Pancreas (tissue), 10 donors: ENCODE results near the gene ANK2. TPM values are rescaled to one million over a fixed set of nuclear protein-coding genes. Genes with fewer than 3 reads are reported as not detected.

Experiments
- ATAC-seq, 4 donors: fragments of 200-7000 bp; cut with Tn5 transposase; one replicate each; pipeline versions ENCODE4 v1.8.0 to v1.9.1; 2020; ENCODE audit warnings: mild to moderate bottlenecking in 4 of 4, moderate library complexity in 4 of 4
- DNase-seq, 6 donors: peaks; one replicate each; pipeline ENCODE4 v3.0.0-alpha.2; 2020
- FAIRE-seq: peaks from 2 replicates; lab custom pipeline; 2012; peaks lifted over from hg19 to GRCh38; lab: Jason Lieb, UNC
- H3K27ac ChIP-seq, 4 donors: fragments of 200-600 bp; sonication (generic); 1 replicate in 3 of 4; 2 replicates in 1 of 4; pipeline versions ENCODE4 v1.5.0 to v1.8.0; 2020
- H3K27me3 ChIP-seq, 4 donors: fragments of 200-600 bp; one replicate each; pipeline ENCODE4 v1.8.0; 2021
- H3K36me3 ChIP-seq, 3 donors: fragments of 200-600 bp; sonication (generic) in 1 of 3; one replicate each; pipeline versions ENCODE4 v1.5.0 to v1.8.0; 2020 to 2021
- H3K4me1 ChIP-seq, 3 donors: fragments of 200-600 bp; one replicate each; pipeline ENCODE4 v1.8.0; 2021
- H3K4me3 ChIP-seq, 4 donors: fragments of 200-600 bp; sonication (generic) in 2 of 4; one replicate each; pipeline versions ENCODE4 v1.5.0 to v1.8.0; 2020 to 2021
- H3K9me3 ChIP-seq, 4 donors: fragments of 200-600 bp; one replicate each; pipeline ENCODE4 v1.8.0; 2021
- WGBS, 2 donors: extraction: QIAGEN DNeasy Blood & Tissue Kit; methylation state at CpG; one replicate each; pipeline ENCODE4 v1.1.7; 2013; 5-methylcytosine and 5-hydroxymethylcytosine counted together
- intact Hi-C, 3 donors: fragments of 100-400 bp; cut with DNase I; formaldehyde crosslinking; loops; one replicate each; pipeline versions ENCODE4 v1.11.1 to v1.14.2; 2022
- polyA plus RNA-seq, 2 donors: library from polyadenylated mRNA; stranded (reverse); fragments of 200-250 nt; gene quantifications; one replicate each; pipeline ENCODE4 v1.2.3, GENCODE V29; 2013
- total RNA-seq, 6 donors: library from RNA; stranded (reverse); fragmentation: NEBNext Ultra II Directional in 4 of 6; extraction: Animal tissue kit (Norgen Biotek cat#: 25700) in 4 of 6; gene quantifications; one replicate each; pipeline versions ENCODE4 v1.2.1 to v1.2.4, GENCODE V29; 2021 to 2023
- TF ChIP-seq, protein P1 (sequence below), 4 donors: fragments of 200-600 bp; sonication (generic) in 3 of 4; IDR thresholded peaks; one replicate each; pipeline versions ENCODE4 v1.5.0 to v1.8.0; 2021; ENCODE audit warnings: antibody characterized with exemption in 4 of 4
- donor health status: healthy with polysubstance abuse.
- donor health status: DM: no; HTN: no; CAD: no; lungs with moderate emphysema.
- donor health status: DM: no; HTN: no; CAD: no.
- donor health status: control.
- donor health status: control.
- donor health status: Bipolar disorder and iron deficiency.
- donor health status: DM: yes; HTN: yes; CAD: no.
- donor health status: DM: no; HTN: no; CAD: no.
- donor health status: DM: no; HTN: no; CAD: no.
- donor health status: DM: yes; HTN: yes; CAD: no.

The ANK2 gene
- total and polyA plus RNA-seq, 8 donors: 1.0 to 4.2 (median 2.7) TPM

DNA sequence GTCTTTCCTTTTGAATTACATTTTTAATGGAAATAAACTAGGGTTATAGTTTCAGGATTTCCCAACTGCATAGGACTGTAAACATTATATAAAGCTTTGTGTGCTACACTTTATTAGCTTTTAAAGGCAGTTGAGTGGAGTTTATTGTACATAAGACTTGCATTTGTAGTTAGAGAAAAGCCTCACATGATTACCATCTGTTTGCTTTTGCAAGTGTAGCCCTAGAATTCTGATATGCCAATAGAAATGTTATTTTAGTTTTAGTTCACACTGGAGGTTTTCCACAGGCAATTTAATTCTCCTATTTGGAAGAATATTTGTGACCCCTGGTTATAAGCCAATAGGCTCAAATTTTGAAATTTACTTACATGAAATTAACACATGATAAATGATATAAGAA is 41.3 kb upstream of the ANK2 start:
- intact Hi-C loops: no loop called here
- no peak overlapping the region for H3K4me3 ChIP-seq
- H3K9me3 ChIP-seq: no peaks in the 10 kb centered on the region
- TF ChIP-seq, protein P1, sequence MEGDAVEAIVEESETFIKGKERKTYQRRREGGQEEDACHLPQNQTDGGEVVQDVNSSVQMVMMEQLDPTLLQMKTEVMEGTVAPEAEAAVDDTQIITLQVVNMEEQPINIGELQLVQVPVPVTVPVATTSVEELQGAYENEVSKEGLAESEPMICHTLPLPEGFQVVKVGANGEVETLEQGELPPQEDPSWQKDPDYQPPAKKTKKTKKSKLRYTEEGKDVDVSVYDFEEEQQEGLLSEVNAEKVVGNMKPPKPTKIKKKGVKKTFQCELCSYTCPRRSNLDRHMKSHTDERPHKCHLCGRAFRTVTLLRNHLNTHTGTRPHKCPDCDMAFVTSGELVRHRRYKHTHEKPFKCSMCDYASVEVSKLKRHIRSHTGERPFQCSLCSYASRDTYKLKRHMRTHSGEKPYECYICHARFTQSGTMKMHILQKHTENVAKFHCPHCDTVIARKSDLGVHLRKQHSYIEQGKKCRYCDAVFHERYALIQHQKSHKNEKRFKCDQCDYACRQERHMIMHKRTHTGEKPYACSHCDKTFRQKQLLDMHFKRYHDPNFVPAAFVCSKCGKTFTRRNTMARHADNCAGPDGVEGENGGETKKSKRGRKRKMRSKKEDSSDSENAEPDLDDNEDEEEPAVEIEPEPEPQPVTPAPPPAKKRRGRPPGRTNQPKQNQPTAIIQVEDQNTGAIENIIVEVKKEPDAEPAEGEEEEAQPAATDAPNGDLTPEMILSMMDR (IDR thresholded peaks at IDR 0.05): no peak
- H3K36me3 ChIP-seq: no peaks in the 10 kb centered on the region
- DNase-seq (no peak), ATAC-seq (no peak), FAIRE-seq (no peak)
- H3K27me3 ChIP-seq: no peaks in the 10 kb centered on the region
- H3K27ac ChIP-seq: no peak overlapping the region
- no peaks in the 10 kb centered on the region for H3K4me1 ChIP-seq

DNA sequence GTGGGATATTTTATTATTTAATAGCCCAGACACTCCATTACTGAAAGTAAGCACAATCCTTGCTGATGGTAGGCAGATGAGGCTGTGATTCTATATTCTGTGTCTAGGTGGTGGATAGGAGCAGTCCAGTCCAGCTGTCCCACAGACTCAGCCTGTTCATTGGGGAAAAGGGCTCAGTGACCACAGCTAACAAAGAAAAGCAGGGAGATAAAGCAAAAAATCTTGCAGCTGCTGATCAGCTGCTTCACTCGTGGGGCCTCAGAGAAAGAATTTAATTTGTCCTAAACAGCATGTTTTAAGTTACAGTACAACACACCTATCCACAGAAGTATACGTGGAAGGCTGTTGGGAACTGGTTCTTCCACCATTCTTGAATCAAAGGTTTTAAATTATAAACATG is 40.7 kb upstream of the ANK2 start:
- TF ChIP-seq, protein P1 (IDR thresholded peaks at IDR 0.05): no peak
- Histone ChIP-seq H3K27ac (no peak overlapping the region), H3K4me1 (no peaks in the 10 kb centered on the region), H3K9me3 (no peaks in the 10 kb centered on the region), H3K36me3 (no peaks in the 10 kb centered on the region), H3K27me3 (no peaks in the 10 kb centered on the region), H3K4me3 (no peak overlapping the region)
- no peak for ATAC-seq
- 18 to 20% methylated on average over 2 of the region's 2 CpGs for WGBS, 2 donors
- no peak for FAIRE-seq
- DNase-seq: no peak
- intact Hi-C loops: no loop called here

DNA sequence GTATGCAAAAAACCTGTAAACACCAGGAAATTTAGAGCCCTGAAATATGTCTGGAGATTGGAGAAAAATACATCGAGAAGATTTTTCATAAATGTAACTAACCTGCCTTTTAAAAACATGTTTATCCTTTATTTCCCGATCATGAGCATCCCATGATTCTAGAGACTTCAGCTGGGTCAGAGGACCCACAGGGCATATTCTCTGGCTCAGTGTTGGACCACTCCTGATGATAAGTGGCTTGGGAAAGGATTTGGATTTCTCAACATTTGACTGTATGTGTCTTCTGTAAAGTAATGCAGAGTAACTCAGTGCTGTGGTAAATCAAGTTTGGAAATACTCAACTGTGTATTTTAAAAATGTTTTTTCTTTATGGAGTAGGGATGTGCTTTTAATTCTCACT is 40.0 kb upstream of the ANK2 start:
- no peak for ATAC-seq

DNA sequence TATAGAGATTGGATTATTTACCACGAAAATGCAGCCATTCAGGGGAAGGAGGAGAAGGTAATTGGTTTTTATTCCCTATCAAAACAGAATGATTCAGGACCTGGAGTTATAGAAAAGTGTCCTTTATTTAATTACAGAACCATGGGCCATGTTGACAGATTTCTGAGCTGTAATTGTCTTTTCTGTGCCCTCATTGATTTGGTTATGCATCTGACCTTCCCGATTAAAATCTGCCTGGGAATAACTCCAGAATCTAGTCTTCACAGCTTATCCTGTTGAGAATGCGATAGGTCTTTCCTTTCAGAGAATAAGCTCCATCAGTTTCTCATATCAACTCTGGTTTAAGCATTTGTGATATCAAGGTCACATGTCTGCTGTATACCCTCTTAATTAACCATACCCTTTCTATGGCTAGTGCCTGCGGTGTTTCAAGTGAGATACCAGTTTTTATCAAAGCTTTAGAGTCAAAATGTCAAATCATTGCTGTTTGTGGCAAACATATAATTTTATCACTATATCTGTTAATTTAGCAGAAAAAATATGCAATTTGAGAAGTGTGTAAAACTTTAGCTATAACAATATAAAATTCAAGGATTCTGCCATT is 37.2 kb upstream of the ANK2 start:
- no peak for DNase-seq
- WGBS, 2 donors: 44 to 60% methylated on average over 4 of the region's 4 CpGs
- Histone ChIP-seq H3K27ac (no peak overlapping the region), H3K36me3 (no peaks in the 10 kb centered on the region), H3K4me1 (no peaks in the 10 kb centered on the region), H3K27me3 (no peaks in the 10 kb centered on the region), H3K4me3 (no peak overlapping the region), H3K9me3 (no peaks in the 10 kb centered on the region)
- no peak for FAIRE-seq
- intact Hi-C loops: no loop called here
- TF ChIP-seq, protein P1 (IDR thresholded peaks at IDR 0.05): no peak
- ATAC-seq: no peak

More for the DNA sequence above, 40.0 kb upstream of the ANK2 start:
- H3K27me3 ChIP-seq: no peaks in the 10 kb centered on the region
- FAIRE-seq: no peak
- no peaks in the 10 kb centered on the region for H3K9me3 ChIP-seq
- WGBS, 2 donors: 73 to 79% methylated on average over 2 of the region's 2 CpGs
- TF ChIP-seq, protein P1 (IDR thresholded peaks at IDR 0.05): no peak
- no peaks in the 10 kb centered on the region for H3K36me3 ChIP-seq
- no peak for DNase-seq
- intact Hi-C loops: no loop called here
- H3K4me3 ChIP-seq: no peak overlapping the region
- H3K4me1 ChIP-seq: no peaks in the 10 kb centered on the region
- no peak overlapping the region for H3K27ac ChIP-seq

DNA sequence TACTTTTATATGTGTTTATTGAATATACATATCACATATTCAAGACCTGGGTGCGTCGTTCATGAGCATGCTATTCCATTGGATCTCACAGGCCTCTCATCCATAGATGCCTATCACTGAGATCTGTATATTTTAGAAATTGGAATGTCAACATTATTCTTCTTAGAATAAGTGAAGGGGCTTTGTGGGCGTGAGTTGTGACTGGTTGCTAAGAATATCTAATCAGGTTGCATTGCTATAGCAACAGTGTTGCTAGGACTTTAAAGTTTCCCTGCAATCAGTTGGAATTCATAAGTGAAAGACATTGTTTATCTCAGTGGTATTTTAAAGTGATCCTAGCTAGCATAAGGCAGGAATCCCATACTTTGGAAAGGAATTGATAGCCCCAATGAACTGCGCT is 36.7 kb upstream of the ANK2 start:
- Histone ChIP-seq H3K4me1 (no peaks in the 10 kb centered on the region), H3K27ac (no peak overlapping the region), H3K9me3 (no peaks in the 10 kb centered on the region), H3K36me3 (no peaks in the 10 kb centered on the region), H3K27me3 (no peaks in the 10 kb centered on the region), H3K4me3 (no peak overlapping the region)
- DNase-seq (no peak), ATAC-seq (no peak), FAIRE-seq (no peak)
- intact Hi-C loops: no loop called here
- TF ChIP-seq, protein P1 (IDR thresholded peaks at IDR 0.05): no peak
- WGBS, 2 donors: 55 to 73% methylated on average over 4 of the region's 4 CpGs
